ENCODE measurements around the gene CASQ1. TPM values are rescaled to one million over a fixed set of nuclear protein-coding genes. Genes with fewer than 3 reads are reported as not detected.

CASQ1 gene
- total and polyA plus RNA-seq, 9 of the 15 experiments (the other 6 are each of a cell fraction or from before 2014, with no cell fraction given), result not detected

GRCh38 chr1:160238408-160238807 is 48.0 kb downstream of the CASQ1 start:
- Histone ChIP-seq H3K9me1 (ENCODE audit: control insufficient read depth, insufficient read depth, low read length) (no peaks in the 10 kb centered on the region), H3K4me1 (replicated peaks in 1 of 2; ENCODE audit: control insufficient read depth in 2 of 2, insufficient read depth in 2 of 2, low read length in 2 of 2) (peaks cover 0 to 3% of the 10 kb centered on the region in 2 experiments; a peak in 1 of 5 replicates), H3K4me2 (ENCODE audit: insufficient read depth, low read length) (no peak overlapping the region), H2AFZ (ENCODE audit: low read depth, low read length) (no peak overlapping the region), H3K9me3 (replicated peaks; ENCODE audit: control insufficient read depth, insufficient read depth, low read depth, low read length) (no peaks in the 10 kb centered on the region), H3K4me3 (no peak overlapping the region), H3K27me3 (ENCODE audit: control insufficient read depth in 2 of 2, insufficient read depth in 2 of 2, low read length in 2 of 2) (no peaks in the 10 kb centered on the region), H3K79me2 (ENCODE audit: control insufficient read depth, insufficient read depth, low read length) (0 out of 3 replicates have a peak, but pooled peaks cover 4% of the 10 kb centered on the region), H3K36me3 (ENCODE audit: control insufficient read depth, insufficient read depth, low read length) (peaks cover 95% of the 10 kb centered on the region), H3K27ac (ENCODE audit: extremely low read depth, low read depth, low read length) (no peak overlapping the region), H3K9ac (ENCODE audit: insufficient read depth in 1 of 2, low read depth in 2 of 2, low read length in 2 of 2) (no peak overlapping the region), H4K20me1 (replicated peaks; ENCODE audit: control insufficient read depth, insufficient read depth, low read length) (0 out of 2 replicates have a peak, but pooled peaks cover 3% of the 10 kb centered on the region)
- WGBS (ENCODE audit: insufficient coverage, low coverage, missing lambda C conversion rate), result 84% methylated on average over 5 of the region's 5 CpGs
- DNase-seq (ENCODE audit: extremely low read depth in 1 of 4, low spot score in 3 of 4) (no peak), FAIRE-seq (no peak), ATAC-seq (no peak)
- no TSS peak for BruUV-seq (replicated peaks)
- intact Hi-C loops (cut with micrococcal nuclease), result no loop called here
- ChIA-PET POLR2A (interaction anchor here (0.5 to 5.4 kb wide), 6 partner anchors 8 to 369 kb away, joined by 3 to 20 read pairs (median 4); partner anchors contain the start of gene PEX19), CTCF (ENCODE audit: low intra/inter-chr PET ratio) (no interaction called here)
- in situ Hi-C loops (cut with MboI), result no loop called here
- TF ChIP-seq MED1 (CRISPR knock-in tag; IDR thresholded peaks at IDR 0.05; ENCODE audit: borderline replicate concordance) (no peak), KLF1 (tag; IDR thresholded peaks at IDR 0.05) (no peak), MBD1 (CRISPR knock-in tag; IDR thresholded peaks at IDR 0.05) (no peak), NR2F6 (CRISPR knock-in tag; IDR thresholded peaks at IDR 0.05) (no peak), ZNF408 (CRISPR knock-in tag; IDR thresholded peaks at IDR 0.05; ENCODE audit: low read depth) (no peak), BRF1 (IDR thresholded peaks at IDR 0.05; ENCODE audit: borderline replicate concordance, extremely low read depth, insufficient read length) (no peak), CSDE1 (IDR thresholded peaks at IDR 0.05) (no peak), MAX (CRISPR knock-in tag; IDR thresholded peaks at IDR 0.05) (no peak), RNF2 (IDR thresholded peaks at IDR 0.05) (no peak), TRIM24 (IDR thresholded peaks at IDR 0.05) (no peak), TARDBP (IDR thresholded peaks at IDR 0.05) (no peak), MXD1 (CRISPR knock-in tag; IDR thresholded peaks at IDR 0.05; ENCODE audit: borderline replicate concordance, poor library complexity, severe bottlenecking) (no peak), TFAP4 (CRISPR knock-in tag; IDR thresholded peaks at IDR 0.05; ENCODE audit: borderline replicate concordance) (no peak), ZNF277 (CRISPR knock-in tag; IDR thresholded peaks at IDR 0.05; ENCODE audit: borderline replicate concordance) (no peak), ZNF592 (IDR thresholded peaks at IDR 0.05) (no peak)

All from K562 (cell line).